Urinary bladder (tissue), 4 donors: ENCODE data around the gene MYH13. TPM values are rescaled to one million over a fixed set of nuclear protein-coding genes. Genes with fewer than 3 reads are reported as not detected.
A peak's percentile ranks its signal among the peaks of the same experiment; 100 is the strongest.

Source experiments
- DNase-seq: peaks from one replicate; pipeline ENCODE4 v3.0.0-alpha.2; 2015; ENCODE audit errors: extremely low spot score
- H3K27ac ChIP-seq: one replicate; pipeline ENCODE4 v1.5.1; 2013; ENCODE audit warnings: low read depth, mild to moderate bottlenecking, moderate library complexity
- H3K36me3 ChIP-seq: one replicate; pipeline ENCODE4 v1.6.1; 2013; ENCODE audit warnings: mild to moderate bottlenecking, moderate library complexity; ENCODE audit not compliant: insufficient read depth
- H3K4me1 ChIP-seq: one replicate; pipeline ENCODE4 v1.6.1; 2013; ENCODE audit warnings: mild to moderate bottlenecking, moderate library complexity; ENCODE audit not compliant: insufficient read depth
- H3K4me3 ChIP-seq: one replicate; pipeline ENCODE4 v1.5.1; 2013; ENCODE audit warnings: low read depth, low read length
- WGBS: extraction: QIAGEN DNeasy Blood & Tissue Kit; methylation state at CpG from one replicate; pipeline ENCODE4 v1.1.7; 2013; 5-methylcytosine and 5-hydroxymethylcytosine counted together
- polyA plus RNA-seq: library from polyadenylated mRNA; stranded (reverse); fragments of 200-250 nt; gene quantifications from one replicate; pipeline ENCODE4 v1.2.3, GENCODE V29; 2013
- total RNA-seq: library from RNA; depleted of rRNA; stranded (reverse); fragments of >200 nt; gene quantifications from one replicate; pipeline ENCODE4 v1.2.3, GENCODE V29; 2014
- donor health status: healthy with polysubstance abuse.
- donor health status: healthy.

Gene MYH13
- total RNA-seq (0.05 TPM), polyA plus RNA-seq (0.01 TPM)

- Histone ChIP-seq H3K27ac (no peak within 1 kb of the TSS), H3K36me3 (no peaks in the 10 kb centered on the region), H3K4me3 (no peak within 1 kb of the TSS), H3K4me1 (no peaks in the 10 kb centered on the region)
- WGBS, result 74% methylated on average over 5 of the region's 5 CpGs
- DNase-seq, result no peak
These were observed at the start of gene MYH13 for GRCh38 chr17:10372906-10373305. MYH13 (minus strand) TSS chr17:10373006; CDS start chr17:10364530, 8,476 bp downstream.

GRCh38 chr17:10421900-10422542 is 49.2 kb upstream of the MYH13 start, which contains the start of gene MYH8:
MYH8 (minus strand) TSS chr17:10421950; CDS start chr17:10420227, 1,723 bp downstream.
- Histone ChIP-seq H3K27ac (no peak within 1 kb of the TSS), H3K4me3 (no peak within 1 kb of the TSS), H3K36me3 (no peaks in the 10 kb centered on the region), H3K4me1 (no peaks in the 10 kb centered on the region)
- DNase-seq, result no peak
- 82% methylated on average over 7 of the region's 7 CpGs for WGBS

- Histone ChIP-seq H3K4me1 (no peaks in the 10 kb centered on the region), H3K27ac (no peak overlapping the region), H3K36me3 (no peaks in the 10 kb centered on the region), H3K4me3 (no peak overlapping the region)
- WGBS, result 69% methylated on average over 2 of the region's 2 CpGs
- no peak for DNase-seq
These were observed 48.4 kb upstream of the MYH13 start for GRCh38 chr17:10421211-10421610.

- DNase-seq, result no peak
- no peak overlapping the region for H3K27ac ChIP-seq
- WGBS, result 74% methylated on average over 2 of the region's 2 CpGs
- no peak overlapping the region for H3K4me3 ChIP-seq
- no peaks in the 10 kb centered on the region for H3K4me1 ChIP-seq
- H3K36me3 ChIP-seq, result no peaks in the 10 kb centered on the region
These were observed 48.0 kb upstream of the MYH13 start for GRCh38 chr17:10420811-10421210.

- Histone ChIP-seq H3K4me1 (no peaks in the 10 kb centered on the region), H3K4me3 (no peak overlapping the region), H3K27ac (no peak overlapping the region), H3K36me3 (no peaks in the 10 kb centered on the region)
- DNase-seq, result peak; percentile 25
- WGBS, result 40% methylated on average over 3 of the region's 3 CpGs
These were observed 44.6 kb upstream of the MYH13 start for GRCh38 chr17:10417431-10417830.

- H3K4me3 ChIP-seq, result no peak overlapping the region
- WGBS, result 85% methylated on average over 4 of the region's 4 CpGs
- no peak for DNase-seq
- H3K27ac ChIP-seq, result no peak overlapping the region
- no peaks in the 10 kb centered on the region for H3K36me3 ChIP-seq
- no peaks in the 10 kb centered on the region for H3K4me1 ChIP-seq
These were observed 42.4 kb upstream of the MYH13 start for GRCh38 chr17:10415161-10415560.

GRCh38 chr17:10403589-10403988 is 30.8 kb upstream of the MYH13 start:
- Histone ChIP-seq H3K27ac (no peak overlapping the region), H3K36me3 (no peaks in the 10 kb centered on the region), H3K4me3 (no peak overlapping the region), H3K4me1 (no peaks in the 10 kb centered on the region)
- no peak for DNase-seq

- Histone ChIP-seq H3K36me3 (no peaks in the 10 kb centered on the region), H3K4me1 (no peaks in the 10 kb centered on the region), H3K4me3 (no peak overlapping the region), H3K27ac (no peak overlapping the region)
- WGBS, result 84% methylated on average over 9 of the region's 9 CpGs
- no peak for DNase-seq
These were observed 25.5 kb upstream of the MYH13 start for GRCh38 chr17:10398352-10398751.

GRCh38 chr17:10396524-10397163 is 23.8 kb upstream of the MYH13 start:
- 73% methylated on average over 14 of the region's 14 CpGs for WGBS
- no peaks in the 10 kb centered on the region for H3K4me1 ChIP-seq
- H3K4me3 ChIP-seq, result no peak overlapping the region
- no peak overlapping the region for H3K27ac ChIP-seq
- DNase-seq, result no peak
- no peaks in the 10 kb centered on the region for H3K36me3 ChIP-seq

- Histone ChIP-seq H3K4me3 (no peak overlapping the region), H3K27ac (no peak overlapping the region), H3K36me3 (no peaks in the 10 kb centered on the region), H3K4me1 (no peaks in the 10 kb centered on the region)
- no peak for DNase-seq
- 91% methylated on average over 6 of the region's 6 CpGs for WGBS
These were observed 21.5 kb upstream of the MYH13 start for GRCh38 chr17:10394201-10394887.

GRCh38 chr17:10392880-10393279 is 20.1 kb upstream of the MYH13 start:
- H3K4me1 ChIP-seq, result no peaks in the 10 kb centered on the region
- WGBS, result 84% methylated on average over 9 of the region's 9 CpGs
- no peak for DNase-seq
- no peak overlapping the region for H3K27ac ChIP-seq
- no peak overlapping the region for H3K4me3 ChIP-seq
- H3K36me3 ChIP-seq, result no peaks in the 10 kb centered on the region

GRCh38 chr17:10385871-10386270 is 13.1 kb upstream of the MYH13 start:
- H3K27ac ChIP-seq, result no peak overlapping the region
- WGBS, result 48% methylated on average over 6 of the region's 6 CpGs
- no peaks in the 10 kb centered on the region for H3K4me1 ChIP-seq
- no peak overlapping the region for H3K4me3 ChIP-seq
- no peak for DNase-seq
- H3K36me3 ChIP-seq, result no peaks in the 10 kb centered on the region

GRCh38 chr17:10384175-10384574 is 11.4 kb upstream of the MYH13 start:
- Histone ChIP-seq H3K4me1 (no peaks in the 10 kb centered on the region), H3K27ac (no peak overlapping the region), H3K36me3 (no peaks in the 10 kb centered on the region), H3K4me3 (no peak overlapping the region)
- DNase-seq, result no peak
- WGBS, result 39% methylated on average over 8 of the region's 8 CpGs
